ENCODE data around the gene DGCR2.

- no peak for TF ChIP-seq CTCF (IDR thresholded peaks at IDR 0.05 in 8 of 11, conservative IDR thresholded peaks at IDR 0.05 in 3 of 11)
- TF ChIP-seq POLR2A (IDR thresholded peaks at IDR 0.05), result no peak
Observed at GRCh38 chr22:19110646-19111045, 11.6 kb downstream of the DGCR2 start.

Measured in spleen (tissue), 7 donors.